HCT116 (cell line): Measurements from ENCODE around the gene SEPTIN8.

Experiments
- CEBPB ChIP-seq: IDR thresholded peaks from 2 replicates; pipeline ENCODE4 v1.6.1; 2012; ENCODE audit warnings: low read depth
- CTCF ChIP-seq, 3 experiments: fragments of 200-600 bp in 1 of 3; sonication (generic) in 1 of 3; IDR thresholded peaks in 2 of 3; conservative IDR thresholded peaks in 1 of 3; 2 replicates each; pipeline ENCODE4 v1.5.1; 2012 to 2017; ENCODE audit warnings: low read depth in 2 of 3, low read length in 2 of 3, antibody characterized with exemption in 1 of 3, borderline replicate concordance in 1 of 3, control low read depth in 1 of 3, mild to moderate bottlenecking in 1 of 3, mixed read lengths in 1 of 3, mixed run types in 1 of 3, moderate library complexity in 1 of 3; ENCODE audit not compliant: insufficient read depth in 1 of 3
- EZH2 ChIP-seq: fragments of 200-600 bp; sonication (generic); IDR thresholded peaks from 2 replicates; pipeline ENCODE4 v1.6.1; 2017; ENCODE audit warnings: antibody characterized with exemption, mixed run types
- EZH2phosphoT487 ChIP-seq: fragments of 200-600 bp; IDR thresholded peaks from 2 replicates; pipeline ENCODE4 v1.6.1; 2018; ENCODE audit warnings: antibody characterized with exemption, borderline replicate concordance
- POLR2A ChIP-seq: IDR thresholded peaks from 2 replicates; pipeline ENCODE4 v1.7.0; 2011; ENCODE audit warnings: borderline replicate concordance; ENCODE audit not compliant: insufficient read depth, insufficient read length; ENCODE audit errors: extremely low read depth
- POLR2AphosphoS5 ChIP-seq: IDR thresholded peaks from 2 replicates; pipeline ENCODE4 v1.6.1; 2011; ENCODE audit warnings: mild to moderate bottlenecking, low read depth, low read length, moderate library complexity
- REST ChIP-seq: IDR thresholded peaks from 2 replicates; pipeline ENCODE4 v1.6.1; 2012; ENCODE audit warnings: low read depth
- ZNF274 ChIP-seq: fragments of 200-500 bp; sonication (Bioruptor generic); IDR thresholded peaks from 2 replicates; pipeline ENCODE4 v1.6.1; 2014; ENCODE audit warnings: mild to moderate bottlenecking, low read depth, low read length, inconsistent platforms

GRCh38 chr5:132800545-132800944 is 23.5 kb upstream of the SEPTIN8 start:
- TF ChIP-seq POLR2AphosphoS5 (no peak), CTCF (IDR thresholded peaks at IDR 0.05 in 2 of 3, conservative IDR thresholded peaks at IDR 0.05 in 1 of 3; ENCODE audit: borderline replicate concordance in 1 of 3, insufficient read depth in 1 of 3, low read depth in 2 of 3, low read length in 2 of 3) (no peak), POLR2A (no peak), REST (no peak), ZNF274 (no peak), CEBPB (no peak), EZH2 (no peak), EZH2phosphoT487 (no peak)
